ENCODE data around the gene SLC12A6.

GRCh38 chr15:34240537-34240936, 97.0 kb downstream of the SLC12A6 start:
- no peak for TF ChIP-seq CTCF (IDR thresholded peaks at IDR 0.05)
- TF ChIP-seq POLR2AphosphoS5 (IDR thresholded peaks at IDR 0.05): no peak
- TF ChIP-seq POLR2A (IDR thresholded peaks at IDR 0.05): no peak

Data from sigmoid colon (tissue), 4 donors.